K562 (cell line): ENCODE data around the gene MLN. TPM values are rescaled to one million over a fixed set of nuclear protein-coding genes. Genes with fewer than 3 reads are reported as not detected.
A peak's percentile ranks its signal among the peaks of the same experiment; 100 is the strongest.

Source experiments
- ATAC-seq: fragments of 200-7000 bp; cut with Tn5 transposase; 3 replicates; pipeline ENCODE4 v1.9.1; 2020; ENCODE audit warnings: moderate library complexity
- BruUV-seq: library from RNA; stranded (reverse); fragments of 400-500 nt; replicated peaks from 2 replicates; lab custom pipeline; 2021; lab: Mats Ljungman, UMichigan
- CTCF ChIA-PET: fragments of 300-600 bp; formaldehyde crosslinking; extraction: SDS; loops from one replicate; lab custom pipeline; 2021; ENCODE audit warnings: low intra/inter-chr PET ratio; lab: Yijun Ruan, JAX
- POLR2A ChIA-PET: fragments of 300-600, 350-650 bp; sonication (Branson Sonifier 250); formaldehyde crosslinking; extraction: SDS; loops from one replicate; lab custom pipeline; 2021; ENCODE audit warnings: antibody characterized with exemption, inconsistent platforms; lab: Yijun Ruan, JAX
- DNase-seq, 4 experiments: peaks; one replicate each; pipeline versions ENCODE4 v3.0.0 to v3.0.0-alpha.2; 2011 to 2018; ENCODE audit warnings: low spot score in 3 of 4, mixed read lengths in 3 of 4; ENCODE audit errors: extremely low read depth in 1 of 4
- FAIRE-seq: peaks from 2 replicates; lab custom pipeline; 2011; peaks lifted over from hg19 to GRCh38; lab: Jason Lieb, UNC
- H2AFZ ChIP-seq: 2 replicates; pipeline ENCODE4 v1.6.0; 2011; ENCODE audit warnings: low read depth, low read length, control low read depth, inconsistent platforms
- H3K27ac ChIP-seq: fragments of 200-600 bp; 3 replicates; pipeline ENCODE4 v1.8.0; 2011; ENCODE audit warnings: low read depth, mild to moderate bottlenecking, control low read depth, inconsistent platforms, low read length, moderate library complexity, mixed read lengths; ENCODE audit errors: extremely low read depth
- H3K27me3 ChIP-seq, 2 experiments: fragments of 300-600 bp in 1 of 2; 2 replicates in 1 of 2; 3 replicates in 1 of 2; pipeline versions ENCODE4 v1.6.0 to v1.8.0; 2011; ENCODE audit warnings: inconsistent platforms in 2 of 2, low read length in 2 of 2, mild to moderate bottlenecking in 1 of 2, mixed read lengths in 1 of 2, moderate library complexity in 1 of 2; ENCODE audit not compliant: control insufficient read depth in 2 of 2, insufficient read depth in 2 of 2
- H3K36me3 ChIP-seq: fragments of 300-600 bp; 3 replicates; pipeline ENCODE4 v1.8.0; 2011; ENCODE audit warnings: mild to moderate bottlenecking, low read length, inconsistent platforms; ENCODE audit not compliant: control insufficient read depth, insufficient read depth
- H3K4me1 ChIP-seq, 2 experiments: fragments of 200-600 bp in 1 of 2; replicated peaks in 1 of 2; 2 replicates in 1 of 2; 3 replicates in 1 of 2; pipeline versions ENCODE4 v1.5.1 to v1.8.0; 2011; ENCODE audit warnings: inconsistent platforms in 2 of 2, low read length in 2 of 2, mild to moderate bottlenecking in 1 of 2, mixed read lengths in 1 of 2, moderate library complexity in 1 of 2; ENCODE audit not compliant: control insufficient read depth in 2 of 2, insufficient read depth in 2 of 2
- H3K4me2 ChIP-seq: 2 replicates; pipeline ENCODE4 v1.6.1; 2011; ENCODE audit warnings: low read length, control low read depth, inconsistent platforms, mixed read lengths; ENCODE audit not compliant: insufficient read depth
- H3K4me3 ChIP-seq: fragments of 200-600 bp; sonication (generic), shearing (Covaris generic); 2 replicates; pipeline ENCODE4 v1.5.1; 2016; ENCODE audit warnings: control low read depth, inconsistent platforms
- H3K79me2 ChIP-seq: fragments of 200-600 bp; 3 replicates; pipeline ENCODE4 v1.8.0; 2011; ENCODE audit warnings: low read length, inconsistent platforms; ENCODE audit not compliant: control insufficient read depth, insufficient read depth
- H3K9ac ChIP-seq, 2 experiments: 2 replicates each; pipeline versions ENCODE4 v1.6.0 to v1.6.1; 2011; ENCODE audit warnings: low read depth in 2 of 2, low read length in 2 of 2, control low read depth in 1 of 2, inconsistent platforms in 1 of 2, mild to moderate bottlenecking in 1 of 2, mixed read lengths in 1 of 2; ENCODE audit not compliant: insufficient read depth in 1 of 2
- H3K9me1 ChIP-seq: one replicate; pipeline ENCODE4 v1.6.0; 2011; ENCODE audit warnings: inconsistent platforms, mild to moderate bottlenecking, low read length, moderate library complexity; ENCODE audit not compliant: control insufficient read depth, insufficient read depth
- H3K9me3 ChIP-seq: replicated peaks from 2 replicates; pipeline ENCODE4 v1.5.1; 2011; ENCODE audit warnings: low read depth, low read length, inconsistent platforms; ENCODE audit not compliant: control insufficient read depth, insufficient read depth
- H4K20me1 ChIP-seq: replicated peaks from 2 replicates; pipeline ENCODE4 v1.6.1; 2011; ENCODE audit warnings: low read length, inconsistent platforms, mixed read lengths; ENCODE audit not compliant: control insufficient read depth, insufficient read depth
- BACH1 ChIP-seq: fragments of 200-800 bp; sonication (Bioruptor generic); IDR thresholded peaks from 2 replicates; pipeline ENCODE4 v1.6.1; 2016; ENCODE audit warnings: missing genetic modification characterization, missing compliant biosample characterization
- IFI16 ChIP-seq: fragments of 250-450 bp; sonication (Bioruptor Pico); IDR thresholded peaks from 2 replicates; pipeline ENCODE4 v2.1.2; 2022; ENCODE audit warnings: mild to moderate bottlenecking, inconsistent platforms
- NCOA4 ChIP-seq: fragments of 450-650 bp; IDR thresholded peaks from 2 replicates; pipeline ENCODE4 v1.6.1; 2018; ENCODE audit warnings: mild to moderate bottlenecking; ENCODE audit not compliant: partially characterized antibody
- NCOA6 ChIP-seq: fragments of 450-650 bp; IDR thresholded peaks from 2 replicates; pipeline ENCODE4 v1.6.1; 2017; ENCODE audit warnings: mild to moderate bottlenecking
- SMARCC2 ChIP-seq: fragments of 450-650 bp; IDR thresholded peaks from 2 replicates; pipeline ENCODE4 v1.6.1; 2017; ENCODE audit warnings: antibody characterized with exemption, moderate library complexity, mild to moderate bottlenecking, low read depth
- WHSC1 ChIP-seq: IDR thresholded peaks from one replicate; pipeline ENCODE4 v1.6.1; 2012; ENCODE audit warnings: low read length, control low read depth, inconsistent platforms
- WGBS: fragments of 100-300 bp; shearing (Covaris generic); methylation state at CpG from one replicate; pipeline ENCODE4 v1.1.6; 2016; ENCODE audit warnings: low coverage, mixed read lengths; ENCODE audit not compliant: insufficient coverage; ENCODE audit errors: missing lambda C conversion rate; 5-methylcytosine and 5-hydroxymethylcytosine counted together
- in situ Hi-C: fragments of 300-500 bp; cut with MboI; formaldehyde crosslinking; loops from 4 replicates; pipeline ENCODE4 v1.15.0; 2018; ENCODE audit warnings: inconsistent platforms, mixed read lengths
- intact Hi-C: fragments of 100-400 bp; cut with micrococcal nuclease; formaldehyde crosslinking; loops from 2 replicates; pipeline ENCODE4 v1.14.2; 2022
- polyA plus RNA-seq, 8 experiments: library from polyadenylated mRNA; depleted of rRNA in 4 of 8; stranded (reverse) in 5 of 8; unstranded in 3 of 8; fragments of >200 nt; fragmentation: Nextera tagmentation in 2 of 8; fragmentation: Illumina TruSeq in 1 of 8; extraction: Ambion mirVana in 2 of 8; extraction: Trizol in 1 of 8; gene quantifications; 2 replicates each; pipeline versions ENCODE4 v1.2.1 to v1.2.3, GENCODE V29; 2011 to 2014; ENCODE audit warnings: inconsistent platforms in 1 of 8, missing spikeins in 1 of 8
- total RNA-seq, 7 experiments: library from RNA; depleted of rRNA in 6 of 7; stranded (reverse); fragments of >200 nt in 6 of 7; fragmentation: Illumina TruSeq in 2 of 7; extraction: Trizol in 2 of 7; gene quantifications; 2 replicates each; pipeline versions ENCODE4 v1.2.1 to v1.2.3, GENCODE V29; 2011 to 2021; ENCODE audit warnings: low replicate concordance in 1 of 7

Gene MLN
- total and polyA plus RNA-seq, 9 of the 15 experiments (the other 6 are each of a cell fraction or from before 2014, with no cell fraction given) = not detected

GRCh38 chr6:33778444-33779121, 25.2 kb downstream of the MLN start:
- 0 out of 2 replicates have a peak, but pooled peaks cover 2% of the 10 kb centered on the region for H4K20me1 ChIP-seq
- no peak overlapping the region for H3K27ac ChIP-seq
- H3K79me2 ChIP-seq = no peaks in the 10 kb centered on the region
- no peaks in the 10 kb centered on the region for H3K9me3 ChIP-seq
- ATAC-seq (no peak), DNase-seq (no peak), FAIRE-seq (peak; percentile 32)
- no peaks in the 10 kb centered on the region for H3K27me3 ChIP-seq
- H3K36me3 ChIP-seq = peaks cover 88% of the 10 kb centered on the region; the same call in 2 of the 3 replicates
- no peak for TF ChIP-seq WHSC1
- no peak for TF ChIP-seq IFI16 (CRISPR knock-in tag)
- no peak for TF ChIP-seq NCOA6
- no peak for TF ChIP-seq NCOA4
- no peak for TF ChIP-seq BACH1 (tag)
- TF ChIP-seq SMARCC2 = no peak
- no peak overlapping the region for H3K4me2 ChIP-seq
- BruUV-seq = no TSS peak
- H2AFZ ChIP-seq = no peak overlapping the region
- no peak overlapping the region for H3K9ac ChIP-seq
- CTCF ChIA-PET = interaction anchor here (0.6 kb wide), 1 partner anchor 274 kb away, joined by 4 read pairs; no protein-coding TSS in a partner anchor
- POLR2A ChIA-PET = interaction anchor here (0.8 to 7.0 kb wide), 5 partner anchors 7 to 832 kb away, joined by 3 to 36 read pairs (median 11); partner anchors contain the start of gene LEMD2
- H3K4me3 ChIP-seq = no peak overlapping the region
- 94% methylated on average over 11 of the region's 12 CpGs for WGBS
- in situ Hi-C loops = no loop called here
- peaks cover 0 to 5% of the 10 kb centered on the region in 2 experiments; a peak in 1 of 5 replicates for H3K4me1 ChIP-seq
- intact Hi-C loops = no loop called here
- no peaks in the 10 kb centered on the region for H3K9me1 ChIP-seq
